IMR-90 (cell line): ENCODE data around the gene DIP2A.

Experiments used
- MAFK ChIP-seq: IDR thresholded peaks from 2 replicates; pipeline ENCODE4 v1.6.1; 2012; ENCODE audit warnings: low read depth, low read length, improper control_type of control experiment
- MAZ ChIP-seq: IDR thresholded peaks from 2 replicates; pipeline ENCODE4 v1.6.1; 2012; ENCODE audit warnings: low read depth, mild to moderate bottlenecking, low read length, improper control_type of control experiment, moderate library complexity, borderline replicate concordance
- MXI1 ChIP-seq: IDR thresholded peaks from 2 replicates; pipeline ENCODE4 v1.6.1; 2012; ENCODE audit warnings: low read depth, mild to moderate bottlenecking, low read length, moderate library complexity, borderline replicate concordance
- NFE2L2 ChIP-seq: fragments of 150-350 bp; IDR thresholded peaks from 2 replicates; pipeline ENCODE4 v1.6.1; 2016; ENCODE audit warnings: low read depth, mild to moderate bottlenecking, low read length
- POLR2A ChIP-seq: IDR thresholded peaks from 2 replicates; pipeline ENCODE4 v1.6.1; 2012; ENCODE audit warnings: mild to moderate bottlenecking, low read depth, low read length
- RAD21 ChIP-seq: IDR thresholded peaks from 2 replicates; pipeline ENCODE4 v1.6.1; 2012; ENCODE audit warnings: low read length, improper control_type of control experiment
- RCOR1 ChIP-seq: IDR thresholded peaks from 2 replicates; pipeline ENCODE4 v1.6.1; 2012; ENCODE audit warnings: mild to moderate bottlenecking, low read length, improper control_type of control experiment; ENCODE audit not compliant: insufficient replicate concordance
- RFX5 ChIP-seq: IDR thresholded peaks from 2 replicates; pipeline ENCODE4 v1.8.0; 2012; ENCODE audit warnings: low read depth, mild to moderate bottlenecking, low read length, moderate library complexity
- SMC3 ChIP-seq: fragments of 150-350 bp; IDR thresholded peaks from 2 replicates; pipeline ENCODE4 v1.6.1; 2016; ENCODE audit warnings: low read depth, mild to moderate bottlenecking, antibody characterized with exemption, low read length, moderate library complexity
- TF ChIP-seq, protein P1 (sequence below): conservative IDR thresholded peaks from 2 replicates; pipeline ENCODE4 v1.5.1; 2012; ENCODE audit warnings: mild to moderate bottlenecking, low read depth, low read length, improper control_type of control experiment
- TF ChIP-seq, protein P2 (sequence below): fragments of 150-350 bp; IDR thresholded peaks from 2 replicates; pipeline ENCODE4 v1.6.1; 2017; ENCODE audit warnings: mild to moderate bottlenecking, antibody characterized with exemption, low read length, low read depth

GRCh38 chr21:46562472-46562871 lies 103.8 kb downstream of the DIP2A start:
- TF ChIP-seq SMC3 (no peak), POLR2A (no peak), NFE2L2 (no peak), RFX5 (no peak), MXI1 (no peak), RAD21 (no peak), MAFK (no peak), MAZ (no peak), RCOR1 (no peak)
- TF ChIP-seq, protein P1, sequence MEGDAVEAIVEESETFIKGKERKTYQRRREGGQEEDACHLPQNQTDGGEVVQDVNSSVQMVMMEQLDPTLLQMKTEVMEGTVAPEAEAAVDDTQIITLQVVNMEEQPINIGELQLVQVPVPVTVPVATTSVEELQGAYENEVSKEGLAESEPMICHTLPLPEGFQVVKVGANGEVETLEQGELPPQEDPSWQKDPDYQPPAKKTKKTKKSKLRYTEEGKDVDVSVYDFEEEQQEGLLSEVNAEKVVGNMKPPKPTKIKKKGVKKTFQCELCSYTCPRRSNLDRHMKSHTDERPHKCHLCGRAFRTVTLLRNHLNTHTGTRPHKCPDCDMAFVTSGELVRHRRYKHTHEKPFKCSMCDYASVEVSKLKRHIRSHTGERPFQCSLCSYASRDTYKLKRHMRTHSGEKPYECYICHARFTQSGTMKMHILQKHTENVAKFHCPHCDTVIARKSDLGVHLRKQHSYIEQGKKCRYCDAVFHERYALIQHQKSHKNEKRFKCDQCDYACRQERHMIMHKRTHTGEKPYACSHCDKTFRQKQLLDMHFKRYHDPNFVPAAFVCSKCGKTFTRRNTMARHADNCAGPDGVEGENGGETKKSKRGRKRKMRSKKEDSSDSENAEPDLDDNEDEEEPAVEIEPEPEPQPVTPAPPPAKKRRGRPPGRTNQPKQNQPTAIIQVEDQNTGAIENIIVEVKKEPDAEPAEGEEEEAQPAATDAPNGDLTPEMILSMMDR = no peak
- TF ChIP-seq, protein P2, sequence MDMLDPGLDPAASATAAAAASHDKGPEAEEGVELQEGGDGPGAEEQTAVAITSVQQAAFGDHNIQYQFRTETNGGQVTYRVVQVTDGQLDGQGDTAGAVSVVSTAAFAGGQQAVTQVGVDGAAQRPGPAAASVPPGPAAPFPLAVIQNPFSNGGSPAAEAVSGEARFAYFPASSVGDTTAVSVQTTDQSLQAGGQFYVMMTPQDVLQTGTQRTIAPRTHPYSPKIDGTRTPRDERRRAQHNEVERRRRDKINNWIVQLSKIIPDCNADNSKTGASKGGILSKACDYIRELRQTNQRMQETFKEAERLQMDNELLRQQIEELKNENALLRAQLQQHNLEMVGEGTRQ = no peak
